Calu3 (cell line): Measurements from ENCODE around the gene FKBP11. TPM values are rescaled to one million over a fixed set of nuclear protein-coding genes. Genes with fewer than 3 reads are reported as not detected.

ENCODE experiments used
- BruUV-seq: library from RNA; stranded (reverse); fragments of 400-500 nt; replicated peaks from 2 replicates; lab custom pipeline; 2021; lab: Mats Ljungman, UMichigan
- CTCF ChIA-PET: fragments of 300-600 bp; sonication (Branson Sonifier 250); formaldehyde crosslinking; loops from one replicate; lab custom pipeline; 2022; ENCODE audit warnings: antibody characterized with exemption; lab: Charles Lee
- DNase-seq: peaks from one replicate; pipeline ENCODE4 v3.0.0; 2022
- H3K27ac Mint-ChIP-seq: one replicate; pipeline ENCODE4 v1.8.0; 2022; ENCODE audit warnings: mixed read lengths; ENCODE audit not compliant: unreplicated experiment
- H3K27me3 Mint-ChIP-seq: one replicate; pipeline ENCODE4 v1.8.0; 2022; ENCODE audit warnings: mixed read lengths; ENCODE audit not compliant: unreplicated experiment
- H3K36me3 Mint-ChIP-seq: one replicate; pipeline ENCODE4 v1.8.0; 2022; ENCODE audit warnings: mild to moderate bottlenecking, moderate library complexity, mixed read lengths; ENCODE audit not compliant: insufficient read depth, unreplicated experiment
- H3K4me1 Mint-ChIP-seq: one replicate; pipeline ENCODE4 v1.8.0; 2022; ENCODE audit warnings: mild to moderate bottlenecking, low read depth, mixed read lengths; ENCODE audit not compliant: unreplicated experiment
- H3K4me3 Mint-ChIP-seq: one replicate; pipeline ENCODE4 v1.8.0; 2022; ENCODE audit warnings: mild to moderate bottlenecking, low read depth, moderate library complexity, mixed read lengths; ENCODE audit not compliant: unreplicated experiment
- H3K9me3 Mint-ChIP-seq: one replicate; pipeline ENCODE4 v1.8.0; 2022; ENCODE audit warnings: low read depth, mixed read lengths; ENCODE audit not compliant: unreplicated experiment
- intact Hi-C: fragments of 100-400 bp; cut with micrococcal nuclease; formaldehyde crosslinking; loops from one replicate; pipeline ENCODE4 v1.10.0; 2022; ENCODE audit not compliant: unreplicated experiment
- total RNA-seq: library from RNA; stranded (reverse); gene quantifications from 2 replicates; pipeline ENCODE4 v1.2.3, GENCODE V29; 2022
- TF ChIP-seq, protein P1 (sequence below): fragments of 200-600 bp; IDR thresholded peaks from one replicate; pipeline ENCODE4 v1.8.0; 2022; ENCODE audit warnings: antibody characterized with exemption; ENCODE audit not compliant: unreplicated experiment

The FKBP11 gene
- total RNA-seq, 1 experiment from 2014 or later, result 21.4 TPM

DNA sequence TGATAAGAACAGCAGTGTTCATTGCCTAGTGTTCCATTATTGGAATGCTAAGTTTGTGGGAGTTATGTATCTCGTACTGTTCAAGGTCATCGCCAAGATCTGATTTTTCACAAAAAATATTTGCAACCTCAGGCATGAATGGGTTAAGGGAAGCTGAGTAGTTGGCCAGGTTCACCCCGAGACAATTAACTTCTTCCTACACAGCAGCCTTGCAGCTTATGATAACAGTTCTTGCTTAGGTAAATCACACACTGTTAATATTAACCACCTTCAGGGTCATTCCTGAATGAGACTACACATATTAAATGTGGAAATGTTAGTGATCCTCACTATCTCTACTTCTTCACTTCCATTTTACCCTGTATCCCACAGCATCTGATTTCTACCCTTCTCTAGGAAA, 18.0 kb downstream of the FKBP11 start:
- CTCF ChIA-PET, result no interaction called here
- Mint-ChIP-seq H3K36me3 (peaks cover 8% of the 10 kb centered on the region), H3K27ac (no peak overlapping the region), H3K27me3 (no peaks in the 10 kb centered on the region), H3K9me3 (no peaks in the 10 kb centered on the region), H3K4me1 (peaks cover 9% of the 10 kb centered on the region), H3K4me3 (no peak overlapping the region)
- intact Hi-C loops, result no loop called here
- no peak for DNase-seq
- BruUV-seq, result no TSS peak
- TF ChIP-seq, protein P1, sequence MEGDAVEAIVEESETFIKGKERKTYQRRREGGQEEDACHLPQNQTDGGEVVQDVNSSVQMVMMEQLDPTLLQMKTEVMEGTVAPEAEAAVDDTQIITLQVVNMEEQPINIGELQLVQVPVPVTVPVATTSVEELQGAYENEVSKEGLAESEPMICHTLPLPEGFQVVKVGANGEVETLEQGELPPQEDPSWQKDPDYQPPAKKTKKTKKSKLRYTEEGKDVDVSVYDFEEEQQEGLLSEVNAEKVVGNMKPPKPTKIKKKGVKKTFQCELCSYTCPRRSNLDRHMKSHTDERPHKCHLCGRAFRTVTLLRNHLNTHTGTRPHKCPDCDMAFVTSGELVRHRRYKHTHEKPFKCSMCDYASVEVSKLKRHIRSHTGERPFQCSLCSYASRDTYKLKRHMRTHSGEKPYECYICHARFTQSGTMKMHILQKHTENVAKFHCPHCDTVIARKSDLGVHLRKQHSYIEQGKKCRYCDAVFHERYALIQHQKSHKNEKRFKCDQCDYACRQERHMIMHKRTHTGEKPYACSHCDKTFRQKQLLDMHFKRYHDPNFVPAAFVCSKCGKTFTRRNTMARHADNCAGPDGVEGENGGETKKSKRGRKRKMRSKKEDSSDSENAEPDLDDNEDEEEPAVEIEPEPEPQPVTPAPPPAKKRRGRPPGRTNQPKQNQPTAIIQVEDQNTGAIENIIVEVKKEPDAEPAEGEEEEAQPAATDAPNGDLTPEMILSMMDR, result no peak

DNA sequence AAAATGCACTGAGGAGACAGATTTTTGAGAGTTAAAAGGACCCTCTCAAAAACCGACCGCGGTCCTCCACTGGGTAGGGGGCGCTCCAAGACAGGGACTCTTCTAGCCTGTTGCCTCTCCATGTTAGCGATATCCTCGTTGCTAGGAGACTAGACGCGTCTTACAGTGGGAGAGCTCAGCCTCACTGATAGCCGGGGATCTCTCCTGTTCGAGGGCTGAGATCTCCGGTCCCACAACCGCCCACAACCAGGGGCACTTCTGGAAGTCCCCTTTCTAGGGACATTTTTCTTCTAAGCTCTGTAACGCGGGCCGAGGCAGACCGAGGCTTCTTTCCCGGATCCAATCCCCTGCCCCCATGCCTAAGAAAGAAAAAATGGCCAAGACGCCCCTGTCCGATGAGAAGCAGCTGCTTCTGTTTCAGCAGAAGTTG, 21.3 kb downstream of the FKBP11 start:
- peak; percentile 78 for DNase-seq
- TF ChIP-seq, protein P1, result peak; percentile 35
- peak overlapping the region; percentile 73 for H3K4me3 Mint-ChIP-seq
- intact Hi-C loops, result no loop called here
- no peaks in the 10 kb centered on the region for H3K9me3 Mint-ChIP-seq
- H3K27me3 Mint-ChIP-seq, result no peaks in the 10 kb centered on the region
- peak overlapping the region; percentile 76 for H3K27ac Mint-ChIP-seq
- BruUV-seq, result no TSS peak
- peaks cover 9% of the 10 kb centered on the region for H3K4me1 Mint-ChIP-seq
- CTCF ChIA-PET, result interaction anchor here (0.6 to 1.6 kb wide), 6 partner anchors 14 to 207 kb away, joined by 3 to 7 read pairs (median 4); partner anchors contain the start of genes DDX23 and RND1
- H3K36me3 Mint-ChIP-seq, result peaks cover 8% of the 10 kb centered on the region

DNA sequence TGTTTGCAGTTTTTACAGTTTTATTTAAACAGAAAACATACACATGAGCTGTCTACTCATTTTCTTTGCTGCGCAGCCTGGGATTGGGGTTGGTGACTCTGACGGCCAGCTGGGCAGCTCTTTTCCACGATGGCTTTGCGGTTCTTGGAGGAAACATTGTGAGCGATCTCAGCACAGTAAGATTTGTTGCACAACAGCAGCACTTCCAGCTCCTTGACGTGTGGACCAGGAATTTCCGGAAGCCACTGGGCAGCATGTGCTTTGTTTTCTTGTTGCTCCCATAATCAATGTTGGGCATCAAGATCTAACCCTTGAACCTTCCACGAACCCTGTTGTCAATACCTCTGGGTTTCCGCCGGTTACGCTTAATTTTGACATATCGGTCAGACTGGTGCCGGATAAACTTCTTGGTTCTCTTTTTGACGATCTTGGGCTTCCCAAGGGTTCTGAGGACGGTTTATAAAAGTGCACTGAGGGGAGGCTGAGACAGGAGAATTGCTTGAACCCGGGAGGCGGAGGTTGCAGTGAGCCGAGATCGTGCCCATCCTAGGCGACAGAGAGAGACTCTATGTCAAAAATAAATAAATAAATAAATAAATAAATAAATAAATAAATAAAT, 21.8 kb downstream of the FKBP11 start:
- DNase-seq, result peak; percentile 29
- Mint-ChIP-seq H3K27me3 (no peaks in the 10 kb centered on the region), H3K36me3 (peaks cover 8% of the 10 kb centered on the region), H3K4me1 (peaks cover 9% of the 10 kb centered on the region), H3K27ac (peak overlapping the region; percentile 76), H3K9me3 (no peaks in the 10 kb centered on the region), H3K4me3 (peak overlapping the region; percentile 73)
- TF ChIP-seq, protein P1, result no peak
- CTCF ChIA-PET, result interaction anchor here (0.6 to 1.6 kb wide), 6 partner anchors 13 to 89 kb away, joined by 3 to 7 read pairs (median 4); partner anchors contain the start of genes DDX23 and RND1
- intact Hi-C loops, result no loop called here
- BruUV-seq, result no TSS peak

DNA sequence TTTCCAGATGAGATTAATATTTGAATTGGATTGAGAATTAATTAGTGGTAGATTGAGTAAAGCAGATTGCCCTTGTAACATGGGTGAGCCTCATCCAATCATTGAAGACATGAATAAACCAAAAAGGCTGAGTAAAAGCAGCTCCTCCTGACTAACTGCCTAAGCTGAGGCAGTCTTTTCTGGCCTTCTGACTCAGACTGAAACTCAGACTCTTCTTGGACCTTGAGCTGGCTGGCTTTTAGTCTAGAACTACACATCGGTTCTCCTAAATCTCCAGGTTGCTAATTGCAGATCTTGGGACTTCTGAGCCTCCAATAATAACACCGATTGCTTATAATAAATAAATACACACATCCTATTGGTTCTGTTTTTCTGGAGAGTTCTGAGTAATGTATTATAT, 24.0 kb downstream of the FKBP11 start:
- H3K27me3 Mint-ChIP-seq, result no peaks in the 10 kb centered on the region
- intact Hi-C loops, result no loop called here
- H3K4me3 Mint-ChIP-seq, result no peak overlapping the region
- no peaks in the 10 kb centered on the region for H3K4me1 Mint-ChIP-seq
- no peaks in the 10 kb centered on the region for H3K9me3 Mint-ChIP-seq
- no peak overlapping the region for H3K27ac Mint-ChIP-seq
- TF ChIP-seq, protein P1, result no peak
- H3K36me3 Mint-ChIP-seq, result peaks cover 8% of the 10 kb centered on the region
- CTCF ChIA-PET, result no interaction called here
- BruUV-seq, result no TSS peak
- no peak for DNase-seq
